Measurements from ENCODE around the gene ZNF214.
A peak's percentile ranks its signal among the peaks of the same experiment; 100 is the strongest.

Gene ZNF214

DNA sequence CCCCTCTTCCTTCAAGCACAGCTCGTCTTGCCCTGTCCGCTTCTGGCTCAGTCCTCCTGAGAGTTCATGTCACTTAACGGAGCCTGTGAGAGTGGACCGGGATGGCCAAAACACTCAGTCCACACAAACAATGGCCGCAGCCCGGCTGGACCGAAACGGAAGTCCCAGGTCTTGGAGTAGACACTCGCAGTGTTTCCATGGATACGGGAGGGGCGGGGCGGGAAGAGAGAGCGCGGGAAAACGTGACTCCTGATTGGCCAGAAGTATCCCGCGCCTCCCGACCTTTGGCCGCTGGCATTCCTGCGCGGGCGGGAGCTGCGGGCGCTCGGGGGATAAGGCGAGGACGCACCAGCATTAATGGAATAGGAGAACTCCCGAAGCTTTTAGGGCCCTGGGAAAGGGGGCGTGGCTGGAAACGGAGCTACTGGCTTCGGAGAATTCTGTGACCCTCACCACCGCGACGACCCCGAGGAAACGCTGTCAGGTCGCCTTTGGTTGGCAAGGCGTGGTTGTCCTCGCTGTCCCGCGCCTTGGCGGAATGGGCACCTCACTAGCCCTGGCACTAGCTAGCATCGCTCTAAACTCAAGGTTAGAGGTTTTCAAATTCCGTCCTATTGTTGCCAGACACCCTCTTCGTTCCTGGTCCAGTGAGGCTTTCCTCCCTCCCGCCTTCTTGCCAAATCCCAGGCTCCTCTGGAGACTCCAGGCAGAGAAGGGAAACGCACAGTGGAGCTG, at the start of gene ZNF214, which contains the start of gene NLRP14:
ZNF214 (minus strand) TSS at position 164 of the 735 bp plus-strand sequence. CDS start 17,511 bp downstream, outside the sequence.
NLRP14 (plus strand) TSS at position 297 of the 735 bp plus-strand sequence. CDS start 18,108 bp downstream, outside the sequence.
- DNase-seq: peak; percentile 4

DNA sequence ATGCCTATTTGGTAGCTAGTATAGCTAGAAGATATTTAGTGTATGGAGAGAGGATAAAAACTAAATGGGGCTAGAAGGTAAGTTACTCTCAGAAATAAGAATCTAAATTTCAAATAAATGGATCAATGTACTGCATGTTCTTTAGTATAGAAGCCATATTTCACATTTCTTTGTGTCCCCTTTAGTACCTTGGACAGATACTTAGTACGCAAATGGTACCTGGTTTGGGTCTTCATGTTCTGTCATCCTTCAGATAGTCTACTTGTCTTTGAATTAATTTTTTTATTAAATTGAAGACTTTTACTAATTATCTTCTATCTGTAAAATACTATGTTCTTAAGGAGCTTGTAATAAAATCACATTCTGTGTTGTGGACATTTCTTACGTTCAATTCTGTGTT, 42.4 kb upstream of the ZNF214 start:
- no peak for DNase-seq

DNA sequence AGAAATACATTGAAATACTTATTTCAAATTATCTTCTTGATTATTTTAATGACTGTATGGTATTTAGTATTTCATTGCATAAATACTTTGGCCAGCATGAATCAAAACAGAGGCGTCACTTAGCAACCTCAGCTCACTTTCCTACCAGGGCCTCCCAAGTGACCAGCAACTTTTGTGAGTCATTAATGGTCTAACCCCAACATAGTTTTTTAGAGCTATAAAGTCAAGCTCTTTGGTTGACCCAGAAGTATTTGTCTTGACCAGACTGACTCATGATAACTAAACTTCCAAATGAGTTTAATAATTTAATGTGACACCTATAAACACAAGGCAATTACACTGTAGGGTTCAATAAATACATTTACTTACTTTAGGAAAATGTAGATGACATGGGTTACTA, 40.7 kb upstream of the ZNF214 start:
- DNase-seq: peak; percentile 11

DNA sequence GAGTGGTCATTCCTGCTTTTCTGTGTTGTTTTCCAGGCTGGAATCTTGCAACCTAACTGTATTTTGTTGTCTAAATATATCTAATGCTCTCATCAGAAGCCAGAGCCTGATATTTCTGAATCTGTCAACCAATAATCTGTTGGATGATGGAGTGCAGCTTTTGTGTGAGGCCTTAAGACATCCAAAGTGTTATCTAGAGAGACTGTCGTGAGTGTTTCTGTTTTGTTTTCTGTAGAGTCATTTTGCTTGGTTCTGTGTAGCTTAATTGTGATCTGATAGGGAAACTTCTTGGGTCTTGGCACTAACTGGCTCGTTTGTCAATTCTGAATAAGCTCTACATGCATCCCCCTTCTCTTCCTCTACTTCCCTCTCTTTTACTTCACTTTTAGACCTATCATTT, 37.5 kb upstream of the ZNF214 start:
- no peak for DNase-seq

DNA sequence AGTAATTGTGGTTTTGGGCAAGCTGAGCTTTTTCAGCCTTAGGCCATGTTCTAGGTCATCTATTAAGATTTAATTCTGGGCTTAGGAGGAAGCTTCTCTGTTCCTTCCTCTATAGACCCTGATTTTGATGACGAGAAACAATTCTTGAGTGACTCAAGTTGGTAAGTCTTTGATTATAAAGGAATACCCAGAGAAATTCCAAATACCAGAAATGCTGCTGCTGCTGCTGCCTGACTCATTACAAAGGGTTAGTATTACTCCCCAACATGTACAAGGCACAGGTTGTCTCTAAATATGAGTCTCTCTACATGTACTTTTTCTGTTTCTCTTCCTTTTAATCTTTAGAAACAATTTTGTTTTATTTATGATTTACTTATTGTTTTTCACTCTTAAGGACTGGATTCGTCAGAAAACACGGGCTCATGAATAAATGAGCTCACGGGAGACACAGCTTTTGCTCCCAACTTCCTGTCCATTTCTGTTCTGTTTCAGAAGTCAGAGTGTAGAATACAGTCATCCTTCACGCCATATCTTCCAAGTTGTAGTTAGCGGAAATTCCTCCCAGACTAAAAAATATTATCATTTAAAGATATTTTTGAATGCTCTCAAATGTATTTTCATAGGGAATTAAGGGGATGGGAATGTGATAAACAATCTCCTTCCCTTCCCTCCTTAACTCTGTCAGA, 36.8 kb upstream of the ZNF214 start:
- no peak for DNase-seq

DNA sequence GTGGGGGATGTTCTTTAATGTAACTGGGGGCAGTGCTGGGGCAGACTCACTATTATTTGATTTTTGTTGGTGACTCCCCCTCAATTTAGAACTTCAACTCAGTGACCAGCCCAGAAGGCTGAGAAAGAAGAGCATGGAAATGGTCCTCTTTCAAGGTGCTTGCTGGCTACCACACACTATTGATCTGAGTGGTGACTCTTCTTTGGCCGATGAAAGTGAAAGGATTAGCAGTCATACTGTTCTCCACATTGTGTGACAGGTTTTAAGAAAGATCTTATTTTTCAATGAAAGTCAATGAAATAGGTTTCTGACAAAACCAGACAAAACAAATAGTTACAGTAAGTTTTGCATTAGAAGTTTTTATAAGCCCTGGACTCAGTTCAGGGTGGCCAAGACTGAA, 30.0 kb upstream of the ZNF214 start:
- no peak for DNase-seq

DNA sequence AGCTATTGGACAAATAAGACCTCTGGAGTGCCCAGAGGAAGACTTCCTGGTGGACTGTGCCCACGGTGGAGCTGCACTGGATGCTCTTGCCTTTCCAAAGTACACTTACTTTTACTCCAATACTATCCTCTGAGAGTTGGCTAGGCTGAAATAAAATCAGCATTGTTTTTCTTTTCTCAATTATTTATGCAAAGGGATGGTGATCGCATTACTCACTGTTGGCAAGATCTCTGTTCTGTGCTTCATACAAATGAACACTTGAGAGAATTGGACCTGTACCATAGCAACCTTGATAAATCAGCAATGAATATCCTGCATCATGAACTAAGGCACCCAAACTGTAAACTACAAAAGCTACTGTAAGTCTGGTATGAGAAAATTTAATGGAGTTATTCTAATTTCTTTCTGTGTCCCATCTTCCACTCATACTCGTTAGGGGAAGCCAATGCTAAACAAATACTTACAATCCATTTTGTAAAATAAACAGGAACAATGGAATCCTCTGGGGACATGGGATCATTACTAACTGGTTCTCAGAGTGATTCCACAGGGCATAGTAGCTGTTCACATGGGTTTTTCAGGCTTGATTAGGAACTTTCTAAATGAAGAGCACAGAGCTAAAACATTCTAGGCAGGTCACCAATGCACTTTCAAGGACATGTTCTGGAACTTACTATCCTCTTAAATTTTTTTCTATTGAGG, 26.5 kb upstream of the ZNF214 start:
- no peak for DNase-seq

DNA sequence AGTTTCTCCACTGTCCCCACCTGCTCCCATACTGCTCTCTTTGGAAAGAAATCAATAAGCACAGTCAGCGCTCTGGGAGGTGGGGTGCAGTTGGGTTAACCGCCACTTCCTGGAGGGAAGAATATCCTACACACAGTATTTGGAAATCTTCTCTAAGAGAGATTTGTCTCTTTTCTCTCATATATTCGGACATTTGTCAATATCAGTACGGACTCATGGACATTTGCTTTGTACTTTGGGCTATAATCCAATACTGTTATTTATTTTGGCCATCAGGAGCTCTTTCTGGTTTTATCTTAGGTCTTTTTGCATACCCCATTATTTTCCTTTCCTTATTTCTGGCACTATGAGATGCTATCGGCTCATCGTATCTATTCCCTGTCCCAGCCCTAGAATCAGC, 13.9 kb upstream of the ZNF214 start:
- DNase-seq: no peak

DNA sequence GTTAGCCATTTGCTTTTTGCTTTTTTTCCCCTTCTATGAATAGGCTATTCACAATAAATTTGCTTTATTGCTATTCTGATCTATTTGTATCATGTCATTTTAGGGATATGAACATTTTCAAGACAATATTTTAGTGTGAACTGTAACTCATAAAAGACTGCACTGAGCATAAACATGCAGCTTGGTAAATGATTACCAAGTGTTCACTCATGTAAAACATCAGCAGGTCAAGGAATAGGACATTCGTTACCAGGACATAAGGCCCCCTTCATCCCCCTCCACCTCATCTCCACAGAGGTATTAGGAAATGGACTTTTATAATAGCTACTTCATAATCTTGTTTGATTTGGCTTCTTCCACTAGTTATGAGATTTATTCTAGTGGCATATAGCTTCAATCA, 12.5 kb upstream of the ZNF214 start:
- no peak for DNase-seq

DNA sequence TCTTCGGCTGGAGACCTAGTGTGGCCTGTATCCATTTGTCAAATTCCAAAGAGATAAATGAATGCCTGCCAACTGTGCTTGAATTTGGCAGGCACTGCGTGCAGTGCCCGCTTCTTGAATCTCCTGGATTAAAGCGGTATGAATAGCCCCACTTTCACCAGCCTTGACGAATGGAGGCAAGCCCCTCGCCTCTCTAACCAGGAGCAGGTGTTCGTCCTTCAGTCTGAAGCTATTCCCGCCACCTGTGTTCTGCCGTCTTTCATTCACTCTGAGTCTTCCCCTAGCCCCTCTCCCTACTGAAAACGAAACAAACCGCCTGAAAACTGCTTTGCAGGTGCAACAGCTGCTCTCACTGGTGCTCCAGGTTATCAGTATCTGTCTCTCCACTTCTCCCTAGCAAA, 11.3 kb upstream of the ZNF214 start:
- DNase-seq: no peak

DNA sequence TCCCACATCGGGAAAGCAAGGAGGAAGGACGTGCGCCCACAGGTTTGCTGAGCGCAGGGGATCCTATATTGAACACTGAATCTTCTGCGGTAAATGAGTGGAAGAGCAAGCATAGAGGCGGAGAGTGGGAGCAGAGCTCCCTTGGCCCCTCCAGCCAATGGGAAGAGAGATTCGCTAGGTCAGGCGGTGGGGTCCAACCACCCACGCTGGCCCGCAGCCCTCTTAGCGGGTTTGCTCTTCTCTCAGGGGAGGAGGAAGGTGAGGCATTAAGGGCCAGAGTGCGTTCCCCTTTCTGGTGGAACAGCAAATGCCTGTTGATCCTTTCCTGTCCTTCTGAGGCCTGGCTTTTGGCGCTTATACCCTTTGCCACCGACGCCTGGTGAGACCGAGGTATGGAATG, 10.7 kb upstream of the ZNF214 start:
- DNase-seq: no peak

DNA sequence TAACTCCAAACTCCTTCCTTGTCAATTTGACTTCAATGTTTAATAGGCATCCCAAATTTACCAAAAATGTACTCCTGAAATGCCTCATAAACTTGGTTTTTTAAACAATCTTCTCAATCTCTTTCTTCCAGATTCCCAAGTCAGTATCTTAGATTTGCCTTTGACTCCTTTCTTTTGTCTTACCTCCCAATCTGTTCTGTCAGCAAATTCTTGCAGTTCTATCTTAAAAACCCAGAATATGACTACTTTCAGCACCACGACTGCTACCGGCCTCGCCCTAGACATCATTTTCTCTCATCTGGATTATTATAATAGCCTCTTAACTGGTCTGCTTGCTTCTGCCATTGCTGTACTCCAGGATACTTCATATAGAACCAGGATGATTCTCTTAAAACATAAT, 8.0 kb upstream of the ZNF214 start:
- DNase-seq: no peak

DNA sequence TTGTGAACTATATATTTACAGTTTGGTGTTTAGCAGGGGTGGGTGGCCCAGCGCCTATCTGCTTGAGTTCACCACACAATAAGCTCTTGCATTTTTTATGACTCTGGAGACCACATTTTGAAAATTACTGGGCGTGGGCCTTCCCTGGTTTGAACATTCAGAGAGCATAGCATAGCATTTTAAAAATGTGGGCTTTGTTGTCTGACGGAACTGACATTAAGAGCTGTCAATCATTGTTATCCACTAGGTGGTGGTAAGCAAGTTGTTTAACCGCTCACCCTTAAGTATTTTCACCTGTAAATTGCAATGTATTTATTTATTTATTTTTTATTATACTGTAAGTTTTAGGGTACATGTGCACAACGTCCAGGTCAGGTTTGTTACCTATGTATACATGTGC, 1.2 kb upstream of the ZNF214 start:
- no peak for DNase-seq

DNA sequence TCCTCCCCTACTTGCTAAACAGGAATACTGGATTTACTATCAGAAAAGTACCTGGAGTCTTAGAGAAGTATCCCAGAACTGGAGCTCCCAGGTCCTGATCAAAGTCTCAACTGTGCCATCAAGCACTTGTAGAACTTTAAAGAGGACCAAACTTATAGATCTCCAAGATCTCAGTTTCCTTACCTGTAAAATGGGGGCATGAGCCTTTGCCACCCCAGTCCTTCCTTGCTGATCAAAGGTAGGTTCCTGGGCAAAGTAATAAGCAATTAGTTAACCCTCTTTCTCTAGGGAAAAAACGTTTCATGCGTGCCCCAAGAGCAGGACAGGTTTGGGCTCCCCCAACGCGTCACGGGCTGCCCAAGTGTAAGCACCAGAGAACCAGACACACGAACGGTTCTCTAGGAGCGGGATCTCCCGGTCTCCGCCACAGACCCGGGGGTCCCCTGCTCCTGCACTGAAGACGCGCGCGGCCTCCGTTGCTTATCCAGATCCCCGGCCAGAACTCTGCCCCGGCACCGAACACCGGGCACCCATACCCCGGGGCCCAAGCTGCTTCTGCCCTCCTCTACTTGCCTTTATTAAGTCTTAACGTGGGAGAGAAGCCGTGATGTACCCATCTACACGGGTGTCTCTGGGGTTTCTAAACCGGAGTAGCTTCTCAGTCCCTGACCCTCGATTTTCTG, 505 bp downstream of the ZNF214 start:
- DNase-seq: no peak

DNA sequence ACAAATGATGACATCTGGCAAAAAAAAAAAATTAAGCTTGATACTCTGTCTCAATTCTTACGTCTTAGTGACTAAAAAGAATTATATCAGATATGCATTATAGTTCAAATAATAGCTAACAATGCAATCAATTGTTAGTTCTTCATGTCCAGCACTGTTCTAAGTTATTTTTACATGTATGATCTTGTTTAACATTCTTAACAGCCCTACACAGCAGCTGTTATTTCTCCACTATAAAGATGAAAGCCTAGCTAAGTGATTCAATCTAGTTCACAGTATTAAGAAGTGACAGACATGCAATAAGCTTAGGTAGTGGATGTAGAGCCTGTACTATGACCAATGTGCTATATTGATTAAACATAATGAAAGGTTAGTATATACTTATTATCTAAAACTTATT, 4.1 kb downstream of the ZNF214 start:
- DNase-seq: no peak

DNA sequence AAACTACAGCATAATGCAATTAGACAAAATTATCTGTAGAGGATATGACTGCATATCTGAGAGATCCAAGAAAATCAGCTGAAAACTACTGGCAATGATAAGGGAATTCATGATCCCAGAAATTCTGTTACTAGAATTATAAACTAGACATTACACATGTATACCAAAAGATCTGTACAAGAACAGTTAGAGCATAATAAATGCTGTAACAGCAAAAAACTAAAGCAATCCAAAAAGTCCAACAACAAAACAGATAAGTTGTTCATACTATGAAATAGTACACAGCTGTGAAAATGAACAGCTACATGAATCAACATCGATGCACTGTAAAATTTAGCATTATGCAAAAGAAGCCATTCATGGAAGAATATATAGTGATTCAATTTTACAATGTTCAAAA, 6.0 kb downstream of the ZNF214 start:
- no peak for DNase-seq

DNA sequence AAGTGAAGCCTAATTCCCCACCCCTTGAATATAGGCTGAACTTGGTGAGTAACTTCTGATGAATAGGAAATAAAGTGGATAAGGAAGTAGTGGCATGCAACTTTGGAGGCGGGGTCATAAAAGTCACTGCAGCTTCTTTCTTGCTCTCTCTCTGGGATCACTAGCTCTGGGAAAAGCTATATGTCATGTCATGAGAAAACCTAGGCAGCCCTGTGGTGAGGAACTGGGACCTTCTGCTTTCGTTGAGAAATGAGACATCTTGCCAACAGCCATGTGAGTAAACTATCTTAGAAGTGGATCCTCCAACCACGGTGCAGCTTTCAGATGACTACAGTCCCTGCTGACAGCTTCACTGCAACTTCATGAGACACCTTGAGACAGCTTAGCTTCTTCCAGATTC, 15.7 kb downstream of the ZNF214 start:
- no peak for DNase-seq

DNA sequence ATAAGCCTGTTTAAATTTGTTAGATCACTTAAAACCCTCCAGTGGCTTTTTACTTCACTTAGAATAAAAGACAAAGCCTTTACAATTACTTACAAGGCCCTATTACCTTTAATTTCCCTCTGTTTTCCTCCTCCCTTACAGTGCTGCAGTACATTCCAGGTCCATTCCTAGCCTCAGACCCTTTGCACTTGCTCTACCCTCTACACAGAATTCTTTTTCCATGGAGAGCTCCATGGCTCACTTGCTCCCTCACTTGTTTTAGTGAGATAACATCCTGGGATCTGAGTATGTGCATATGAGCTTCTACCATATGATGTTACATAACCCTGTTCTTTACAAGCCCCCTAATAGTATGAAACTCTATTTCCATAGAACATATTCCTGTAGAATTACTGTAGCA, 24.4 kb downstream of the ZNF214 start:
- DNase-seq: no peak

DNA sequence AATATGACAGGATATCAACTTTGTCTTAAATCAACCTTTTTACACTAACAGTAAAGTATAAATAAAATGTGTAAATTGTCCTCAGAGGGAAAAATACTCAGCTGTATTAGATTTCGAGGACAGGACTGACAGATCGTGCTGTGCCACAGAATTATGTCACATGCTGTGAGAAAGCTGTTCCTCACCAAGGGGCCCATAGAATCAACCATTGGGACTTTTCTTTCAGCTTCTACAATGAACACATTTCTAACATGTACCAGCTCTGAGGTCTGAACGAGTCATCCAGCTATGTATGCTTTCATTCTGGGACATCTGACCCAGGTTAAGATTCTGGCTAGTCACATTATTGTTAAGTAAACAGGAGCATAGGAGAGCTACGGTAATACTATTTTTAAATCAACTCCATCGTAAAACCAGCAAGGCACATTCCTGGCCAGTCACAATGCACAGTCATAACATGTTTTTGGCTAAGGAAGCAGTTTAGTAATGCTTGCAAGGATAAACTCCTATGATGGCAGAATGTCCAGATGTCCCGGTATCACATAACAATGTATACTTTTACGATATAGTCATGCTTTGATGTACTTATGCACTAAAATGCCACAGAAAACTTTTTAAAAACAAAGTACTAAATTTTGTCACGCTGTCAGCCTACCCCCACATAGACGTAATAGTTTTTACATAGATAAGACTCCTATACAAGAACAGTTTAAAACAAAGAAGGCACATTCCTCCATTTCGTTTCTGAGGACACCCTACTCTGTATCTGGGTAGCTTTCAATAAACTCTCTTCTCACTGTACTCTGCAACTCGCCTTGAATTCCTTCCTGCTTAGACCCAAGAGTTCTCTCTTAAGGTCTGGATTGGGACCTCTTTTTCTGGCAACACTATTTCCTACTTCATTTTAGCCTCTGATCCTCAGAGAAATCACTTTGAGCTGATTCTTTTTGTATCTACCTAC, 27.4 kb downstream of the ZNF214 start:
- no peak for DNase-seq

DNA sequence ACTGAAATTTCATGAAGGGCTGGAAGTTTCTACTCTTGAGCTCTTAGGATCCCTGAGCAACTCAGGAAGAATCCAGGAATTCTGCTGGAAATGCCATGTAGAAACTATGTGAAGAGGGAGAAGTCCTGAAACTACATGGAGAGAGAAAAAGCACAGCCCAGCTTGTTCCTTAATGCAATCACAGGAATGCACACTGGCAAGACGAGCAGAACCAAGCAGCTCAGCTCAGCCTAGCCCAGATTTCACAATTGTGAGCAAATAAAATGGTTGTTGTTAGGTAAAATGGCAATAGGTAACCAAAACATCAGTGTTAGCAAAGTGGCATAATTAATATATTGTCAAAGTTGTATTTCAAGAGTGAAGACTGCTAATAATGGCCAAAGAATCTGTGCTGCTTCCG, 28.1 kb downstream of the ZNF214 start:
- DNase-seq: no peak

DNA sequence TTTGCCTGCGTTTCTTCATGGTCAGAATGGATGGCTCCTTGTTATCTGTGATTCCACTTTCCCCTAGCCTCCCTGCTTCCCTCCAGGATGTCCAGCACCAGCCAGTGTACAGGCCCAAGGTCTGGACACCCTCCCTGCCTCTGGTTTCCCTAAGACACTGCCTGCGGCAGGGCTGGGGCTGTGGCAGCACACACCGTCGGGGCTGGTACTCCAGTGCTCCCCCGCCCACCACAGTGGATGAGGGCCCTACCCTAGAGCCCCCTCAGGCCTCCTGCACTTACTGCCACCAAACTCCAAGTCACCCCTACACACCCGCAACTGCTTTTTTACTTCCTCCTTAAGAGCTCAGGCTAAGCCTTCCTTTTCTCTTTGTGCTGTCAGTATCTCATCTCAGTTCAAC, 28.9 kb downstream of the ZNF214 start:
- DNase-seq: no peak

DNA sequence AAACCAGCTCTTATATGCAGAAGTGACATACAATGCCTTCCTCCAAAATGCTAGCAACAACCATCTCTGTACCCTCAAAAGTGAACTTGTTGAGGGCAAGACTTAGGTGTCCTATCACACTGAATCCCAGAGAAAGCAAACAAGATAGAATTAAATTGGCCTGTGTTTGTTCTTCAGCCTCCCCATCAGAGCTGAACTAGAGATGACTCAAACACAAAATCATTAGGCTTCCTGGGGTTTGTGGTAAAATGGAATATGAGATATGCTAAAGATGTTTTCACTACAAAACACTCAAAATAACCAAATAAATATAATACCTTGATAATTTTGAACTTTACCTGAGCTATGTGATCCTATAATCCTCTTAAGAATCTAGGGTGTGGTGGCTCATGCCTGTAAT, 31.6 kb downstream of the ZNF214 start:
- DNase-seq: no peak
